GM21528 (cell line): ENCODE results near the gene LRRFIP1.
"Not testable (repeated sequence)": the region's sequence is repeated elsewhere in the genome, so short reads cannot be mapped to it uniquely, and the experiment has no call there.

Experiments
- ATAC-seq: cut with Tn5 transposase; IDR thresholded peaks from one replicate; pipeline ENCODE4 v1.9.1; 2021; ENCODE audit warnings: mild to moderate bottlenecking, moderate library complexity; ENCODE audit not compliant: unreplicated experiment, low FRiP score

Gene LRRFIP1

DNA sequence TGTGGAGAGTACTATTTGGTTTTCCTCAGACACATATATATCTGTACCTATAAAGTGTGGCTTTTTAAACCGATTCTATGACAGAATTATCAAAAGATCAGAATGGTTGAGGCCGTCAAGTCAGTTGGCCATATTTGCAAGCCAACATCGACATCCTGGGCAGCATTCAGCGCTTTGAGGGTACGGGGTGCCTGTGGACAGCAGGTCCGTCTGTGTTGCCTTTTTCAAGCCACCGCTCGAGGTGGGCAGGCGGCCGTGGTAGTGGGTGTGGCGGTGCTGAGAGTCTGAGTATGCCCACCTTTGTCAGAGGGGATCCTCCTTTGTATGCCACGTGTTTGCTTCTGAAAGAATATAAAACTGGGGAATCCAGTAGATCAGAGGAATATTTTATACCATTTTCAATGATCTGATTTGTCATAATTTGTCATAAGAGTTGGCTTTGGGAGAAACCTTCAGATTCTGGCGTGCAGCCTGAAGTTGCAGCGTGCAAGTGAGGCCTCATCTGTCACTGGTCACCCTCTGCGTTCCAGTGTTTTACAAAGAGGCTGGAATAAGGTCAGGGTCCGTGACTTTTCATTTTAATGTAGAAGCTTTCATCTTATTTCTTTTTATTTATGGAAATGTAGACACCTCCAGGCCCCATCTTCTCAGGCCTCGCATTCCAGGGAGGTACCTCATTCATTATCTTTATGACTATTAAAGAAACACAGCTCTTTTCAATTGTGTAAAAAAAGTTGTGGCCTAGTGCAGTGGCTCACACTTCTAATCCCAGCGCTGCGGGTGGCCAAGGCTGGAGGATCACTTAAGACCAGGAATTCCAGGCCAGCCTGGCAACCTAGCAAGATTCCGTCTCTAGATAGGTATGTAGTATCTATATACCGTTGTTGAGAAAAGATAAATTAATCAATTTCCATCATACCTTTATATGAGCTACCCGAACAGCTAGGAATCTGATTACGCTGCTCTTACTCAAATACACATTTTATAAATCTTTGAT, 133.4 kb downstream of the LRRFIP1 start:
- no peak for ATAC-seq

GRCh38 chr2:237762291-237763182, 135.2 kb downstream of the LRRFIP1 start:
- ATAC-seq: not testable (repeated sequence)

- ATAC-seq: no peak
Measured at GRCh38 chr2:237763812-237764211, 136.4 kb downstream of the LRRFIP1 start.

- not testable (repeated sequence) for ATAC-seq
Measured at GRCh38 chr2:237765122-237765521, 137.7 kb downstream of the LRRFIP1 start.

GRCh38 chr2:237765875-237766274, 138.5 kb downstream of the LRRFIP1 start:
- ATAC-seq: no peak

DNA sequence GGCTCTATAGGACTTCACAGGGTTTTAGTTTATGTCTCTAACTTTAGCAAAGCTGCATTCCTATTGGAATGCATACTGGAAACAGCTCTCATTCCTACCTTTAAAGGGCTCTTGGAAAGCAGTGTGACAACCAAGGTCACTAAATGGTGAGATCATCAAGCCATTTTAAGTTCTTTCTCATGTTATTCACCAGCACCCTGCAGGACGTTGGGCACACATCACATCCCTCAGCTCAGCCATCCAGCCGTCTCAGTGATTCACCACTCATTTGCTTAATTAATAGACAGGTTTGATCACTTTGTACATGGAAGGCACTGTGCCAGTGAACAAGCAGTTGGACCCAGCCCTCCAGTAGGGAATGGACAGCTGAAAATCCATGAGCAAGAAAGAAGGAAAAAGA, 139.0 kb downstream of the LRRFIP1 start:
- ATAC-seq: no peak

GRCh38 chr2:237772513-237772912, 145.1 kb downstream of the LRRFIP1 start:
- ATAC-seq: no peak

GRCh38 chr2:237773826-237774225, 146.4 kb downstream of the LRRFIP1 start:
- no peak for ATAC-seq

DNA sequence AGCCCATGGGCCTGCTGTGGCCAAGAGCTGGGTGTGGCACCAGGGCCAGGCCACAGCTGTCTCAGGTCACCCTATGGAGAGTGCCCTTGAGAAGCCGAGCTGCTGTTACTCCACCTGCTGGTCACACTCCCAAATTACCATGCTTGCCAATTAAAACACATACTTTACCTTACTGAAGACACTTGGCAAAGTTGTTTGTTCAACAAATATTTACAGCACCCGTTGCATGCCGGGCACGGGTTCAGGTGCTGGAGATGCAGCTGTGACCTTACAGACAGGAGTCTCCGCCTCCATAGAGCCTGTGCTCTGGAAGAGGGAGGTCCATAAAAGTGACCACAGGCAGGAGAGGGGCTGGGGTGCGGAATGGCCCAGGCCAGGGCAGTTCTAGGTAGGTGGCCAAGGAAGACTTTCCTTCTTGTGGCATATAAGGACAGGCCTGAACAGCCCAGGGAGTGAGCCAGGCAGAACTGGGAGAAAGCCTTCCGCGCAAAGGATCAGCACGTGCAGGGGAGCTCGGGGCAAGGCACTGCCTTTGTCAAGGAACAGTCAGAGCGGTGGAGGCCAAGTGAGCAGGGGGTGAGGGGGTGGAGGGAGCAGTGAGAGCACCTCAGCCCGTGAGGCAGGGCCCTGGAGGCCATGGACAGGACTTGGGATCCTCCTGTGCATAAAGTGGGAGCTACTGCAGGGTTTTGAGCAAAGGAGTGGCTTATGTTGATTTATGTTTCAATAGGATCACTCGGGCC, 147.6 kb downstream of the LRRFIP1 start:
- no peak for ATAC-seq

GRCh38 chr2:237779521-237779920, 152.1 kb downstream of the LRRFIP1 start:
- no peak for ATAC-seq

- ATAC-seq: no peak
Measured at GRCh38 chr2:237782181-237782580, 154.8 kb downstream of the LRRFIP1 start.

DNA sequence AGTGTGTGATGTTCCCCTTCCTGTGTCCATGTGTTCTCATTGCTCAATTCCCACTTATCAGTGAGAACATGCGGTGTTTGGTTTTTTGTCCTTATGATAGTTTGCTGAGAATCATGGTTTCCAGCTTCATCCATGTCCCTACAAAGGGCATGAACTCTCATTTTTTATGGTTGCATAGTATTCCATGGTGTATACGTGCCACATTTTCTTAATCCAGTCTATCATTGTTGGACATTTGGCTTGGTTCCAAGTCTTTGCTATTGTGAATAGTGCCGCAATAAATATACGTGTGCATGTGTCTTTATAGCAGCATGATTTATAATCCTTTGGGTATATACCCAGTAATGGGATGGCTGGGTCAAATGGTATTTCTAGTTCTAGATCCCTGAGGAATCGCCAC, 156.3 kb downstream of the LRRFIP1 start:
- not testable (repeated sequence) for ATAC-seq

- ATAC-seq: no peak
Measured at GRCh38 chr2:237786936-237787335, 159.5 kb downstream of the LRRFIP1 start.

- no peak for ATAC-seq
Measured at GRCh38 chr2:237790353-237790752, 163.0 kb downstream of the LRRFIP1 start.

DNA sequence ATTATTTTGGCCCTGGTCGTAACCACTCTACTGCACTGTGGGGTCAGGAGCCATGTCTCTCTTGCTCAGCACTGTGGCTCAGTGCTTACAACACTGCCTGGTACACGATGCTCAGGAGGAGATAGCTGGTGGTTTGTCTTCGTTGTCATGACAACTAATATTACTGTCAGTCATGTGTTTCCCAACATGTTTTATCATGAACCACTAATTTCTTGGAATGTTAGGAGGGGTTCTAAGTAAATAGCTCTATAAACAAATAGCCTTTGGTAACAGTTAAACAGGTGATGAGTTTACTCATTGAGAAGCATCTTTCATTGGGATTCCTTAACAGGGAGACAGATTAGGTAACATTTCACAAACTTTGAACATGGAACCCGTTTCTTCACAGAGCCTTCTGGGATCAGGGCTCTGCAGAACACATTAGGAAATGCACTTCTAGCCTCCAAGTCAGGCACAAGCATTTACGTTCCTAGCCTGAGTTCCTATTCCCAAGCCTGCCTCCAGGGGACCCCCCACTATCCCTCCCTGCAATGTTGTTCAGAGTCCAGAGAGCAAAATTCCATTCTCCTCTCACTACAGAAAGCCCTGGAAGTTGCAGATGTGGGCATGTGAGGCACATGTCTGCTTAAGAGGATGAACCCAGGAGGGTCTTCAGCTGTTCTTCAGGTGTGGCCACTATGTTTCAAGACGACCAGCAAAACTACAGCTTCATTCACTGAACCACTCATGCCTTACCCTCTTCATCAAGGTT, 164.8 kb downstream of the LRRFIP1 start:
- ATAC-seq: no peak

- no peak for ATAC-seq
Measured at GRCh38 chr2:237797253-237797652, 169.9 kb downstream of the LRRFIP1 start.

GRCh38 chr2:237798236-237799059, 171.1 kb downstream of the LRRFIP1 start, which contains the start of gene RBM44:
RBM44 (plus strand) TSS chr2:237798779; CDS start chr2:237813610, 14,831 bp downstream.
- no peak for ATAC-seq

- ATAC-seq: no peak
Measured at GRCh38 chr2:237799060-237799428, 171.7 kb downstream of the LRRFIP1 start.

DNA sequence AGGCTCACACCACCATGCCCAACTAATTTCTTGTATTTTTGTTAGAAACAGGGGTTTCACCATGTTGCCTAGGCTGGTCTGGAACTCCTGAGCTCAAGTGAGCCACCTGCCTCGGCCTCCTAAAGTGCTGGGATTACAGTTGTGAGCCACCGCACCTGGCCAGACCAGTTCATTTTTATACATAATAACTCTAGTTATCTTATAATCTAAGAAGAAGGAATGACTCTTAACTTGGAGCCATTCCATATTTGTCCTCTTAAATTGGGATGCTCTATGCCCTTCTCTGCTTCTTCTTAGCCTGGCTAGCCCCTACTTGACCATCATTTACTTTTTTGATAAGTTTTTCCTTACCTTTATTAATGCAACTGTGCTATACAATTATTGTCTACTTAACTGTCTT, 174.1 kb downstream of the LRRFIP1 start:
- ATAC-seq: no peak
